CD4-positive, alpha-beta T cell treated with Interleukin-6 at 100 ng/mL for 8 hours (primary cell): ENCODE results near the gene VANGL2.
"Not testable (repeated sequence)": the region's sequence is repeated elsewhere in the genome, so short reads cannot be mapped to it uniquely, and the experiment has no call there.

Experiments used
- DNase-seq: peaks from one replicate; pipeline ENCODE4 v3.0.0-alpha.2; 2020; ENCODE audit warnings: mixed read lengths, low spot score

The VANGL2 gene

GRCh38 chr1:160370561-160371345, 29.6 kb upstream of the VANGL2 start:
- no peak for DNase-seq

DNA sequence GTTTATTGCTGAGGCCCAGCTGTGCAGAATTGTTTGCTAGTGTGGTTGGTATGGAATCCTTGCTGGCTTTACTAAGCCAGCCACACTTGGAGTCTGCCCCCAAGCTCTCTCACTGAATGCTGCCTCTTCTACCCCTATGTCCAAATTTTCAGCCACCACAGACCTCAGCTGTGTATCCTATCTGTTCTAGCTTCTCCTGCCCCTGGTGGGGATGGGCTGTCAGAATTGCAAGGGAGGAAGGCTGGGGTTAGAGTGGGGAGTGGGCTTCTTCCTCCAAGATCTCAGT, 29.1 kb upstream of the VANGL2 start:
- no peak for DNase-seq

- no peak for DNase-seq
Observed at GRCh38 chr1:160371756-160372155, 28.6 kb upstream of the VANGL2 start.

- DNase-seq: no peak
Observed at GRCh38 chr1:160373696-160374095, 26.7 kb upstream of the VANGL2 start.

DNA sequence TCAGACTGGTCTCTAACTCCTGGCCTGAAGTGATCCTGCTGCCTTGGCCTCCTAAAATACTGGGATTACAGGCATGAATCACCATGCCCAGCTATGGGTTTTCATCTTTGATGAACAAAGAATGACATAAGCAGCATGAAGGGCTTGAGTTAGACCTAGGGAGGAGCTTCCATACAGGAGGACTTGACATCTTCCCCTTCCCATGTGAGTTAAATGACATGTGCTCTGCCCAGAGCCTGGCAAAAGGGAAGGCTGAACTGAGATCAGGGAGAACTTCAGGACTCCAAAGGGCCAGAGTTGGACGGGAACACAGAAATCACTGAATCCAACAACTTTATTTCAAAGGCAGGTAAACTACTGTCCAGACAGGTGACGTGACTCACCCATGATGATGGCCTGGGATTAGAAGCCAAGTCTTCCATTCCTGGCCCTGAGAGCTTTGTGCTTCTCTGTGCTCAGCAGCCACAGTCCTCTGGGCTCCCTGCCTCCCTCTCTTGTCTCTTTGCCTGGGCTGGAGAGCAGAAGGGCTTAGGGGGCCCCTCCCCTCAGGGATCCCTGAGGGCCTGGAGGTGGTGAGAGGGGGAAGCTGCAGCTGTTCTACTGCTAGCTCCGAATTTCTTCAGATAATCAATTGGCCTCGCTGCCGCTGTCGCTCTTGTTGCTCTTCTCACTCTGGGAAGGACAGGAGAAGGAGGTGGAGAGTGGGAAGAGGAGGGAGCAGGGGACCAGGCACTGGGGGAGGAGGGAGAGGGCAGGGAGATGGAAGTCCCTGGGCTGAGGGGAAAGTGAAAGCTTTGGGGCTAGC, 25.9 kb upstream of the VANGL2 start:
- no peak for DNase-seq

DNA sequence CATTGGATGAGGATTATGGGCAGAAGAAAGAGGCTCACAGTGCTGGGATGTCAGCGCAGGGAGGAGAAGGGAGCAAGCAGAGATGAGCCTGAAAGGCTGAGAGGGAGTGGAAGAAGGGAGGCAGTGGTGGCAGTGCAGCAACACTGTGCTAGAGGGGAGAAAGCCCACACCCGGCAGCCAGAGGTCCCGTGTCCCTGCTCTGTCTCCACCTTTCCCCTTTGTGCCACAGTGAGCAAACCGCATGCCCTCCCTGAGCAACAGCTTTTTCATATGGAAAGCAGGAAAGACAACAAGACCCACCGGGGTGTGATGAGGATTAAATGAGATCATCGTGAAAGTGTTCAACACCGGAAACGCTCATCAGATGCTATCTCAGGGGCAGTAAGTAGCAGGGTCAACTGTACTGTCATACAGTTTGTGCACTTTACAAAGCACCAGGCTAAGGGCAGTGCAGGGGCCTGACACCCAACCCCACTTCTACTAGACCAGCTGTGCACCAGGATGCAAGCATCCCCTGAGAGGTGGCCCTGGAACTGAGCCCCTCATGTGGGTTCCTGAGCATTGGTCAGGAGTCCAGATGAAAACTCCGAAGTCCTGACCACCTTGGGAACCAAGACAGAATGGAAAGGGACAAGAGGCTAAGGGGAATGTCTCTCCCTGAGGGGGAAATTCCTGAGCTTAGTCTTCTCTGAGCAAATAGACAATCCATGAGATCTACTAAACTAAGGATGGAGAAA, 24.4 kb upstream of the VANGL2 start:
- no peak for DNase-seq

- peak; percentile 50 for DNase-seq
Observed at GRCh38 chr1:160376525-160377131, 23.7 kb upstream of the VANGL2 start.

DNA sequence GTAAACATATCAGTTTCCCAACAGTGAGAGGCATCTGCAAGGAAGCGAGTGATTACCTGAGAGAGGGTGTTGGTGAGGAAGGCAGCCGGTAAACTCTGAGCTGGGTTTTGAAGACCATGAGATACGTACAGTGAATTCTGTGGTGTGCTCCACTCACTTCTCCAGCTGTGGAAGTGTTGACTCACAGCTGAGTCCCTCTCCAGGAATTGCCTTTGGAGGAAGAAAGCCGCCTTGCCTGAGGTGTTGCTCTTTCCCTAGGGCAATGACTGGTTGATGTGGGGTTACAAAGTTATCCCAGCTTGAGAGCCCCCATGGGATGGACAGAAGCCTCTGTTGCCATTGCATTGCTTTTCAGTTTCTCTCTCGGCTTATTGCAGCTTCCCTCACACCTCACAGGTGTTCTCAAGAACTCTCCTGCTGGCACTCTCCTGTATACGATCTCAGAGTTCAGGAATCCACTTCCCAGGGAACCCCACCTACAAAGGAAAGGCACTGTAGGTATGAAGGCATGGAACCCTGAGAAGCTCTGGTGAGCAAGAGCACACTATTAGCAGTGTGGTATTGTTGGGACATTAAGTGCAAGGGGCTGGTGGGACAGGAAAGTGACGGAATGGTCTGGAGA, 22.7 kb upstream of the VANGL2 start:
- no peak for DNase-seq

GRCh38 chr1:160384812-160385211, 15.6 kb upstream of the VANGL2 start:
- not testable (repeated sequence) for DNase-seq

DNA sequence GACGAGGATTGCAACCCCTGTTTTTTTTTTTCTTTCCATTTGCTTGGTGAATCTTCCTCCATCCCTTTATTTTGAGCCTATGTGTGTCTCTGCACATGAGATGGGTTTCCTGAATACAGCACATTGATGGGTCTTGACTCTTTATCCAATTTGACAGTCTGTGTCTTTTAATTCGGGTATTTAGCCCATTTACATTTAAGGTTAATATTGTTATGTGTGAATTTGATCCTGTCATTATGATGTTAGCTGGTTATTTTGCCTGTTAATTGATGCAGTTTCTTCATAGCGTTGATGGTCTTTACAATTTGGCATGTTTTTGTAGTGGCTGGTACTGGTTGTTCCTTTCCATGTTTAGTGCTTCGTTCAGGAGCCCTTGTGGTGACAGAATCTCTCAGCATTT, 12.0 kb upstream of the VANGL2 start:
- DNase-seq: not testable (repeated sequence)

GRCh38 chr1:160394673-160395072, 5.7 kb upstream of the VANGL2 start:
- no peak for DNase-seq

DNA sequence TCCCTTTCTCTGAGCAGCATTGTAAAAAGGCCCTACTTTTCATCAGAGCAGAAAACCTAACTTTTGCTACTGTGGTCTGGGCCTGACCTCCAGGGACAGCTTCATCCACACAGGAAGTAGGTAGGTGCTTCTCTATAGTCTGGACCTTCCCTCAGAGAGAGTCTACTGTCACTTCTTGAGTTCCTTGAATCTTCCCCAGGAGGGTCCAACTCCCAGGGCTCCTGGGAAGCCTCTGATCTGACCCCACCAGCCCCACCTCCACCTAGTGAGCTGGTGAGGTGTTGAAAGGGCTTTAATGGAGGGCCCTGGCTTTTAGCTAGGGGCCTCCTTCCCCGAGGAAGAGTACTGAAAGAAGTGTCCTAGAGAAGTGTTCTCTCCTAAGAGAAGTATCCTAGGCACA, 2.7 kb upstream of the VANGL2 start:
- no peak for DNase-seq

DNA sequence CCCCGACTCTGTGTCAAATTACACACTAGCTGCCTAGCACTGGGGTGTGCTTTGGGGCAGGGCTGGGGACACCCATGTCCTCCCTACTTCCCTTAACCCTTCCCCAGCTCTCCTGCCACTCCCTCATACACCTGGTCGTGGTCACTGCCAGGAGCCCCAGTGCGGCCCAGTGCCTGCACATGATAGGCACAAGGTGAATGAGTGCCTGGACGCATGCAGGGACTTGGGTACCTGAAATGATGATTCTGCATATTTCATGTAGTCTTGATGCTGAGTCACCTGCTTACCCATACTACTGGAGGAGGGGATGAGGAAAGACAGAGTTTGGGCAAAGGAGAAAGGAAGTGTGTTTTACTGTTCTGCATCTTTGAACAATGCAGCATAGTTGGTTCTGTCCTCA, 1.5 kb upstream of the VANGL2 start:
- no peak for DNase-seq

DNA sequence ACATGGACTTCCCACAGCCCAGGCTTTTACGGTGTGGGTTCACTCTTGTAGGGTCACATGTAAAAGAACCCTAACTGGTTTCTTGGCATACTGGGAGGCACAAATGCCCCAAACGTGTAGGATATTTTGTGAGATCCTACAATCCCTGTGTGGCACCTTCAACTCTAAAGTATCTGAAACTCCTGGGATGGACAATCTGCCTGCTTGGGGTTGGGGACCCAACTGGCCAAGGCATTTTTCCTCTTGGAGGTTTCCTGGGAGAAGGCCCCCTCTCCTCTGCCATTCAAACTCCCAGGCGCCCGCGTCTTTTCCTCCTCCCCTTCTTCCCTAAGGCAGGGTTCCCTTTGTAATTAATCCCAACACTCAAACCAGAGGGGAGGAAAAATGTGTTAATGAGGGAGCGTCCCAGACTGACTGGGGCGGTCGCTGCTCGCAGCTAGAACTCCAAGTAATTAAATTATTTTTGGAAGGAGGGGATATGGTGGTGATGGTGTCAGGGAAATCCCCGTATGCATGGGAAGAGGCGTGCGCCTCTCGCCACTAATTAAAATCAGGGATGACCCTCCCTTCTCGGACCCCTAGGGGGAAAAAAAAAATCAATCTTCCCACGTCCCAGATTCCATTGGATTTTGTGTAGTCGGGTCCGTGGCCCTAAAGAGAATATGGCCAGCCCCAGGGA, 681 bp upstream of the VANGL2 start:
- no peak for DNase-seq

GRCh38 chr1:160400646-160401486, 502 bp downstream of the VANGL2 start:
- DNase-seq: no peak

- DNase-seq: no peak
Observed at GRCh38 chr1:160401487-160401805, 1.1 kb downstream of the VANGL2 start.

GRCh38 chr1:160402001-160402795, 1.8 kb downstream of the VANGL2 start:
- DNase-seq: no peak

DNA sequence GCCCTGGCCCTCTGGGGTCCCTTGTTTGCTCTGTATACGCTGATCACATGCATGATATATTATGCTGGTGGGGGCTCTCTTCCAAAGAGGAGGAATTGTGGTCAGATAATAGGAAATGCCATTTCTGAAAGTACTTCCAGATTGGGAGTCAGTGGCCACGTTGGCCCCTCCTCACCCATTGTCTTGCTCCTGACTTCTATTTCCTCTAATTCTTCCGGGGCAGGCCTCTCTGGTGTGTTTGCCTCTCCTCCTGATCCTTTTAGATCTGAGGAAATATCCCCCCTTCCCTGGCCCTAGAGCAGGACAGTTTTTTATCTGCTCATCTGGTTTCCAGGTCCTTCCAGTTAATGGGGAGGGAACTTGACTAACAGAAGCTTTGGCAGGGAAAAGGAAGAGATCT, 2.9 kb downstream of the VANGL2 start:
- DNase-seq: no peak

DNA sequence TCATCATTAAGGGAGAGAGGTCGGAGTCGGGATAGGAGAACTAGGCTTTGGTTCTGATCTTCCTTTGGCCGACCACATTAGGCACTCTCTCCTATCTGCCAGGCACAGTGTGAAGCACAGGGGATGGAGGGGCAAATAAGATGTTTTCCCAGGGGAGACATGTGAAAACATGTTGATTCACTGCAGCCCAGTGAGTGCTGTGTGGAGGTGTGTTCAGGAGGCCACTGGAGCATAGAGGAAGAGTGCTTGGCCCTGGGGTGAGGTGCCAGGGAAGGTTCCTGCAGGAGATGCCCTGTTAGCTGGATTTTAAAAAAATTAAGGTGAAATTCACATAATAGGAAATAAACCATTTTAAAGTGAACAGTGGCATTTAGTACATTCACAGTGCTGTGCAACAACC, 3.7 kb downstream of the VANGL2 start:
- DNase-seq: no peak

DNA sequence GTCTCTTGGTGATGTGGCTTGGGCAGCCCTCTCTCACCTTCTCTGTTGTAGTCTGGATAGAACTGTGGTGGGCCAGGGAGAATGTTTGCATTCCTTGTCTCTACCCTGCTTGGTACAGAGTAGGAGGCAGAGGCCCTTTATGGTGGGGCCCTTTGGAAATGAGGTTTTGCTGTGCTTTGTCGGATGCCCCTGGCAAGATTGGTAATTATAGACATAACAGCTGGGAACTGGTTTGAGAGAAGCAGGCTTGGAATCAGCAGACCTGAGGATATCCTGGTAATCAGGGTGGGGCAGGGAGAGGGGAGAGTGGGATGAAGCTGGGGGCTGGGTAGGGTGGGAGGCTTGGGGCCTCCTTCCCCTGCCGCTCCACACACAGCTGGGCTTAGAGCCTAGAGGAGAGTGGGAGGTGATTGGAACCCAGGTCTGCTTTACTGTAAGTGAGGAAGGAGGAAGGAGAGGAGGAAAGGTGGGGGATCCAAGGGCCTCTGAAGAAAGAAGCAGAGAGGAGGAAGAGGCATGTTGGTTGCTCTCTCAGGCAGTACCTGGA, 5.0 kb downstream of the VANGL2 start:
- no peak for DNase-seq
